Esophagus squamous epithelium (tissue), 5 donors: ENCODE measurements around the gene CAMK2G. TPM values are rescaled to one million over a fixed set of nuclear protein-coding genes. Genes with fewer than 3 reads are reported as not detected.

Experiments
- DNase-seq: peaks from one replicate; lab custom pipeline; 2025; lab: John Stamatoyannopoulos, UW
- H3K27ac ChIP-seq, 4 donors: fragments of 200-600 bp; sonication (generic); one replicate each; pipeline ENCODE4 v1.5.1; 2016 to 2019; ENCODE audit warnings: mild to moderate bottlenecking in 1 of 4
- H3K27me3 ChIP-seq, 4 donors: fragments of 200-600 bp; sonication (generic); 1 replicate in 3 of 4; 2 replicates in 1 of 4; pipeline versions ENCODE4 v1.5.1 to v1.6.0; 2017 to 2021; ENCODE audit warnings: antibody characterized with exemption in 1 of 4
- H3K36me3 ChIP-seq, 3 donors: fragments of 200-600 bp; sonication (generic); one replicate each; pipeline ENCODE4 v1.5.1; 2016 to 2019
- H3K4me1 ChIP-seq, 3 donors: fragments of 200-600 bp; sonication (generic); one replicate each; pipeline ENCODE4 v1.5.1; 2017 to 2019
- H3K4me3 ChIP-seq, 4 donors: fragments of 200-600 bp; sonication (generic); 1 replicate in 3 of 4; 2 replicates in 1 of 4; pipeline ENCODE4 v1.5.1; 2016 to 2019; ENCODE audit warnings: mild to moderate bottlenecking in 2 of 4, moderate library complexity in 1 of 4
- H3K9me3 ChIP-seq, 3 donors: fragments of 200-600 bp; sonication (generic); one replicate each; pipeline ENCODE4 v1.5.1; 2016 to 2019
- CTCF ChIP-seq, 6 experiments: fragments of 450-650 bp in 4 of 6; fragments of 200-600 bp in 2 of 6; sonication (generic) in 2 of 6; IDR thresholded peaks; one replicate each; pipeline ENCODE4 v1.5.1; 2016 to 2019; ENCODE audit warnings: antibody characterized with exemption in 6 of 6, mild to moderate bottlenecking in 4 of 6, moderate library complexity in 4 of 6
- POLR2A ChIP-seq, 4 donors: fragments of 450-650 bp; IDR thresholded peaks; one replicate each; pipeline ENCODE4 v1.6.1; 2017; ENCODE audit warnings: antibody characterized with exemption in 4 of 4, mild to moderate bottlenecking in 4 of 4, moderate library complexity in 3 of 4
- WGBS, 2 donors: methylation state at CpG; one replicate each; pipeline ENCODE4 v1.1.5; 2018; 5-methylcytosine and 5-hydroxymethylcytosine counted together
- intact Hi-C: fragments of 100-400 bp; cut with DNase I; formaldehyde crosslinking; loops from one replicate; pipeline ENCODE4 v1.15.0; 2022
- total RNA-seq, 4 donors: library from RNA; depleted of rRNA; stranded (reverse); fragments of >200 nt; gene quantifications; one replicate each; pipeline ENCODE4 v1.1.0, GENCODE V29; 2016
- donor health status: DM: yes; HTN: yes; CAD: no.

The CAMK2G gene
- total RNA-seq, 4 donors from 2014 or later, result 15.5 to 37.0 (median 28.6) TPM

GRCh38 chr10:73911553-73912004 lies 37.2 kb upstream of the CAMK2G start:
- TF ChIP-seq CTCF (IDR thresholded peaks at IDR 0.05) (no peak), POLR2A (IDR thresholded peaks at IDR 0.05) (no peak)
- H3K36me3 ChIP-seq, result peaks cover 0 to 37% (median 0%) of the 10 kb centered on the region in 3 donors
- H3K9me3 ChIP-seq, result no peaks in the 10 kb centered on the region
- peaks cover 18 to 100% (median 41%) of the 10 kb centered on the region in 3 donors for H3K4me1 ChIP-seq
- no peak for DNase-seq
- H3K4me3 ChIP-seq, result peak overlapping the region; percentile 61 to 89 (median 80)
- intact Hi-C loops, result no loop called here
- H3K27me3 ChIP-seq, result no peaks in the 10 kb centered on the region
- peak overlapping the region; percentile 72 to 88 (median 86) for H3K27ac ChIP-seq
- 12 to 46% methylated on average over 5 to 6 of the region's 14 CpGs for WGBS, 2 donors

- H3K27me3 ChIP-seq, result no peaks in the 10 kb centered on the region
- H3K4me3 ChIP-seq, result peak within 1 kb of the TSS; percentile 61 to 89 (median 80)
- 0% methylated on average over 28 of the region's 74 CpGs; no CpG with 5 or more reads in 1 of the 2 donors for WGBS, 2 donors
- DNase-seq, result no peak
- intact Hi-C loops, result no loop called here
- H3K9me3 ChIP-seq, result no peaks in the 10 kb centered on the region
- TF ChIP-seq CTCF (IDR thresholded peaks at IDR 0.05) (no peak), POLR2A (IDR thresholded peaks at IDR 0.05) (peak in 2 of 4 donors; percentile 60 to 64)
- peak within 1 kb of the TSS; percentile 72 to 88 (median 86) for H3K27ac ChIP-seq
- H3K36me3 ChIP-seq, result peaks cover 0 to 30% (median 0%) of the 10 kb centered on the region in 3 donors
- H3K4me1 ChIP-seq, result peaks cover 23 to 100% (median 45%) of the 10 kb centered on the region in 3 donors
Measured at GRCh38 chr10:73910764-73911552, 36.6 kb upstream of the CAMK2G start, which contains the start of gene PLAU. Gene PLAU (plus strand): TSS chr10:73911132. CDS start chr10:73911556, 424 bp downstream.

GRCh38 chr10:73910401-73910763 lies 36.0 kb upstream of the CAMK2G start:
- no peak for DNase-seq
- no peak for TF ChIP-seq POLR2A (IDR thresholded peaks at IDR 0.05)
- no peak for TF ChIP-seq CTCF (IDR thresholded peaks at IDR 0.05)
- Histone ChIP-seq H3K36me3 (peaks cover 0 to 26% (median 0%) of the 10 kb centered on the region in 3 donors), H3K27ac (peak overlapping the region; percentile 72 to 88 (median 86)), H3K4me3 (peak overlapping the region; percentile 61 to 89 (median 80)), H3K9me3 (no peaks in the 10 kb centered on the region), H3K4me1 (peaks cover 25 to 99% (median 45%) of the 10 kb centered on the region in 3 donors), H3K27me3 (no peaks in the 10 kb centered on the region)
- 35 to 63% methylated on average over 4 of the region's 9 CpGs for WGBS, 2 donors
- intact Hi-C loops, result no loop called here

DNA sequence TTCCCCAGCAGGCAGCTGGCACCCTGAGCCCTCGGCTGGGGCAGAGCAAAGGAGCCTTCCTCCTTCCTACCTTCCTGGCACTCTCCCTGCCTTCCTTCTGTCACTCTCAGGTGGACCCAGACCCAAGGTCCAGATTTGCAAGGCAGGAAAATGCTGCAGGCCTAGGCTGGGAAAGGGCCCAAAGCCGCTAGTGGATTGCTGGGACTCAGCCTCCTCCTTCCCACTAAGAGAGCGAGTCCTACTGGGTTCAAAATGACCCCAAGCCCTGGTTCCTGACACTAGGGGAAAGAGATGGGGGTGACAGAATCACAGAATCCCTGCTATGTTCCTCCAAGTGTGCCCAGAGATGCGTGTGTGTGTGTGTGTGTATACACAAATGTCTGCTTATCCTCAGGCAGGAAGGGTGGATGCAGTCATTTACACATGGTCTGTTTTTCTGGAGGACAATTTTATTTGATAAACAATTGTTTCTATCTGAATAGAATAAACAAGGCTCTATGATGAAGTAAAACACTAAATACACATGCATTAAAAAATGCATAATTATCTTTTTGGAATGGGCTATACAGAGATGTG lies 35.3 kb upstream of the CAMK2G start:
- TF ChIP-seq POLR2A (IDR thresholded peaks at IDR 0.05) (no peak), CTCF (IDR thresholded peaks at IDR 0.05) (no peak)
- WGBS, 2 donors, result 52 to 74% methylated on average over 3 to 4 of the region's 4 CpGs
- Histone ChIP-seq H3K27me3 (no peaks in the 10 kb centered on the region), H3K4me3 (no peak overlapping the region), H3K4me1 (peaks cover 25 to 92% (median 45%) of the 10 kb centered on the region in 3 donors), H3K27ac (peak overlapping the region; percentile 20 to 82 (median 58)), H3K9me3 (no peaks in the 10 kb centered on the region), H3K36me3 (peaks cover 0 to 19% (median 0%) of the 10 kb centered on the region in 3 donors)
- no peak for DNase-seq
- intact Hi-C loops, result no loop called here
